Measurements from ENCODE around the gene THEM4. TPM values are rescaled to one million over a fixed set of nuclear protein-coding genes. Genes with fewer than 3 reads are reported as not detected.

THEM4 gene
- total and polyA plus RNA-seq, 2 experiments from 2014 or later: 13.4 to 20.4 TPM

- Histone ChIP-seq H3K4me3 (no peak overlapping the region), H3K79me2 (replicated peaks; ENCODE audit: insufficient read depth) (no peaks in the 10 kb centered on the region), H3K27me3 (ENCODE audit: insufficient read depth) (no peaks in the 10 kb centered on the region), H3K36me3 (ENCODE audit: insufficient read depth) (no peaks in the 10 kb centered on the region), H3K4me1 (ENCODE audit: insufficient read depth) (no peaks in the 10 kb centered on the region), H3F3A (replicated peaks; ENCODE audit: low read depth) (no peaks in the 10 kb centered on the region), H3K4me2 (no peak overlapping the region), H3K9me2 (ENCODE audit: insufficient read depth) (no peaks in the 10 kb centered on the region), H3K27ac (ENCODE audit: low read depth) (no peak overlapping the region), H2AFZ (no peak overlapping the region), H4K20me1 (replicated peaks; ENCODE audit: insufficient read depth) (no peaks in the 10 kb centered on the region)
- TF ChIP-seq CTCF (conservative IDR thresholded peaks at IDR 0.05; ENCODE audit: low read depth in 2 of 2) (no peak), EZH2 (IDR thresholded peaks at IDR 0.05; ENCODE audit: low read depth, unreplicated experiment) (no peak)
- DNase-seq (ENCODE audit: low spot score) (no peak), ATAC-seq (no peak)
- Mint-ChIP-seq H3K4me1 (no peaks in the 10 kb centered on the region), H3K4me3 (no peak overlapping the region), H3K36me3 (ENCODE audit: low read depth) (no peaks in the 10 kb centered on the region), H3K27ac (no peak overlapping the region), H3K9me3 (no peaks in the 10 kb centered on the region), H3K27me3 (ENCODE audit: insufficient read depth, low read depth, poor library complexity) (no peaks in the 10 kb centered on the region)
Observed at GRCh38 chr1:151958959-151959358, 49.6 kb upstream of the THEM4 start.

GRCh38 chr1:151956957-151957497 is 47.7 kb upstream of the THEM4 start:
- Mint-ChIP-seq H3K36me3 (ENCODE audit: low read depth) (no peaks in the 10 kb centered on the region), H3K9me3 (no peaks in the 10 kb centered on the region), H3K4me3 (no peak overlapping the region), H3K27ac (no peak overlapping the region), H3K27me3 (ENCODE audit: insufficient read depth, low read depth, poor library complexity) (no peaks in the 10 kb centered on the region), H3K4me1 (no peaks in the 10 kb centered on the region)
- DNase-seq (ENCODE audit: low spot score): no peak
- Histone ChIP-seq H3K79me2 (replicated peaks; ENCODE audit: insufficient read depth) (no peaks in the 10 kb centered on the region), H3K27me3 (ENCODE audit: insufficient read depth) (no peaks in the 10 kb centered on the region), H3K4me2 (no peak overlapping the region), H3K36me3 (ENCODE audit: insufficient read depth) (no peaks in the 10 kb centered on the region), H3K4me3 (no peak overlapping the region), H4K20me1 (replicated peaks; ENCODE audit: insufficient read depth) (no peaks in the 10 kb centered on the region), H3F3A (replicated peaks; ENCODE audit: low read depth) (no peaks in the 10 kb centered on the region), H3K9me2 (ENCODE audit: insufficient read depth) (no peaks in the 10 kb centered on the region), H3K27ac (ENCODE audit: low read depth) (no peak overlapping the region), H3K4me1 (ENCODE audit: insufficient read depth) (0 out of 2 replicates have a peak, but pooled peaks cover 3% of the 10 kb centered on the region), H2AFZ (no peak overlapping the region)
- ATAC-seq: no peak
- no peak for TF ChIP-seq CTCF (conservative IDR thresholded peaks at IDR 0.05; ENCODE audit: low read depth in 2 of 2)
- no peak for TF ChIP-seq ZNF462 (CRISPR knock-in tag; IDR thresholded peaks at IDR 0.05)
- no peak for TF ChIP-seq REST (IDR thresholded peaks at IDR 0.05; ENCODE audit: unreplicated experiment)
- TF ChIP-seq CREB1 (CRISPR knock-in tag; IDR thresholded peaks at IDR 0.05; ENCODE audit: low read depth): no peak
